Calu3 (cell line): ENCODE results near the gene NXN. TPM values are rescaled to one million over a fixed set of nuclear protein-coding genes. Genes with fewer than 3 reads are reported as not detected.

Source experiments
- BruUV-seq: library from RNA; stranded (reverse); fragments of 400-500 nt; replicated peaks from 2 replicates; lab custom pipeline; 2021; lab: Mats Ljungman, UMichigan
- CTCF ChIA-PET: fragments of 300-600 bp; sonication (Branson Sonifier 250); formaldehyde crosslinking; loops from one replicate; lab custom pipeline; 2022; ENCODE audit warnings: antibody characterized with exemption; lab: Charles Lee
- DNase-seq: peaks from one replicate; pipeline ENCODE4 v3.0.0; 2022
- H3K27ac Mint-ChIP-seq: one replicate; pipeline ENCODE4 v1.8.0; 2022; ENCODE audit warnings: mixed read lengths; ENCODE audit not compliant: unreplicated experiment
- H3K27me3 Mint-ChIP-seq: one replicate; pipeline ENCODE4 v1.8.0; 2022; ENCODE audit warnings: mixed read lengths; ENCODE audit not compliant: unreplicated experiment
- H3K36me3 Mint-ChIP-seq: one replicate; pipeline ENCODE4 v1.8.0; 2022; ENCODE audit warnings: mild to moderate bottlenecking, moderate library complexity, mixed read lengths; ENCODE audit not compliant: insufficient read depth, unreplicated experiment
- H3K4me1 Mint-ChIP-seq: one replicate; pipeline ENCODE4 v1.8.0; 2022; ENCODE audit warnings: mild to moderate bottlenecking, low read depth, mixed read lengths; ENCODE audit not compliant: unreplicated experiment
- H3K4me3 Mint-ChIP-seq: one replicate; pipeline ENCODE4 v1.8.0; 2022; ENCODE audit warnings: mild to moderate bottlenecking, low read depth, moderate library complexity, mixed read lengths; ENCODE audit not compliant: unreplicated experiment
- H3K9me3 Mint-ChIP-seq: one replicate; pipeline ENCODE4 v1.8.0; 2022; ENCODE audit warnings: low read depth, mixed read lengths; ENCODE audit not compliant: unreplicated experiment
- CTCF ChIP-seq: fragments of 200-600 bp; IDR thresholded peaks from one replicate; pipeline ENCODE4 v1.8.0; 2022; ENCODE audit warnings: antibody characterized with exemption; ENCODE audit not compliant: unreplicated experiment
- intact Hi-C: fragments of 100-400 bp; cut with micrococcal nuclease; formaldehyde crosslinking; loops from one replicate; pipeline ENCODE4 v1.10.0; 2022; ENCODE audit not compliant: unreplicated experiment
- total RNA-seq: library from RNA; stranded (reverse); gene quantifications from 2 replicates; pipeline ENCODE4 v1.2.3, GENCODE V29; 2022

The NXN gene
- total RNA-seq, 1 experiment from 2014 or later, result 1.8 TPM

GRCh38 chr17:798246-798645, 181.3 kb downstream of the NXN start:
- no peaks in the 10 kb centered on the region for H3K27me3 Mint-ChIP-seq
- no peak for DNase-seq
- H3K27ac Mint-ChIP-seq, result no peak overlapping the region
- CTCF ChIA-PET, result interaction anchor here (0.7 kb wide), 1 partner anchor 210 kb away, joined by 4 read pairs; no protein-coding TSS in a partner anchor
- H3K4me3 Mint-ChIP-seq, result no peak overlapping the region
- TF ChIP-seq CTCF, result no peak
- intact Hi-C loops, result no loop called here
- no TSS peak for BruUV-seq
- no peaks in the 10 kb centered on the region for H3K9me3 Mint-ChIP-seq
- no peaks in the 10 kb centered on the region for H3K4me1 Mint-ChIP-seq
- peaks cover 4% of the 10 kb centered on the region for H3K36me3 Mint-ChIP-seq

GRCh38 chr17:797236-797840, 182.2 kb downstream of the NXN start:
- Mint-ChIP-seq H3K36me3 (peaks cover 4% of the 10 kb centered on the region), H3K27me3 (no peaks in the 10 kb centered on the region), H3K9me3 (no peaks in the 10 kb centered on the region), H3K4me3 (no peak overlapping the region), H3K27ac (no peak overlapping the region), H3K4me1 (no peaks in the 10 kb centered on the region)
- no peak for DNase-seq
- no peak for TF ChIP-seq CTCF
- intact Hi-C loops, result no loop called here
- CTCF ChIA-PET, result no interaction called here
- no TSS peak for BruUV-seq

GRCh38 chr17:796609-797008, 183.0 kb downstream of the NXN start:
- H3K27me3 Mint-ChIP-seq, result no peaks in the 10 kb centered on the region
- H3K4me1 Mint-ChIP-seq, result no peaks in the 10 kb centered on the region
- DNase-seq, result no peak
- BruUV-seq, result no TSS peak
- no peaks in the 10 kb centered on the region for H3K9me3 Mint-ChIP-seq
- CTCF ChIA-PET, result no interaction called here
- intact Hi-C loops, result no loop called here
- no peak overlapping the region for H3K27ac Mint-ChIP-seq
- no peak for TF ChIP-seq CTCF
- no peak overlapping the region for H3K4me3 Mint-ChIP-seq
- peaks cover 4% of the 10 kb centered on the region for H3K36me3 Mint-ChIP-seq

- no peak overlapping the region for H3K4me3 Mint-ChIP-seq
- TF ChIP-seq CTCF, result no peak
- no TSS peak for BruUV-seq
- H3K27ac Mint-ChIP-seq, result no peak overlapping the region
- H3K36me3 Mint-ChIP-seq, result peaks cover 4% of the 10 kb centered on the region
- intact Hi-C loops, result loop anchor here (1.0 kb wide), 1 partner anchor 186 kb away; no protein-coding TSS in a partner anchor
- CTCF ChIA-PET, result interaction anchor here (1.4 kb wide), 1 partner anchor 185 kb away, joined by 7 read pairs; no protein-coding TSS in a partner anchor
- H3K4me1 Mint-ChIP-seq, result no peaks in the 10 kb centered on the region
- no peaks in the 10 kb centered on the region for H3K27me3 Mint-ChIP-seq
- no peaks in the 10 kb centered on the region for H3K9me3 Mint-ChIP-seq
- DNase-seq, result no peak
Observed at GRCh38 chr17:795721-796120, 183.9 kb downstream of the NXN start.
